ENCODE data around the gene ANKRD42. TPM values are rescaled to one million over a fixed set of nuclear protein-coding genes. Genes with fewer than 3 reads are reported as not detected.
A peak's percentile ranks its signal among the peaks of the same experiment; 100 is the strongest.
"Not testable (repeated sequence)": the region's sequence is repeated elsewhere in the genome, so short reads cannot be mapped to it uniquely, and the experiment has no call there.

The ANKRD42 gene
- total and polyA plus RNA-seq, 8 donors, result 10.2 to 17.2 (median 13.4) TPM

DNA sequence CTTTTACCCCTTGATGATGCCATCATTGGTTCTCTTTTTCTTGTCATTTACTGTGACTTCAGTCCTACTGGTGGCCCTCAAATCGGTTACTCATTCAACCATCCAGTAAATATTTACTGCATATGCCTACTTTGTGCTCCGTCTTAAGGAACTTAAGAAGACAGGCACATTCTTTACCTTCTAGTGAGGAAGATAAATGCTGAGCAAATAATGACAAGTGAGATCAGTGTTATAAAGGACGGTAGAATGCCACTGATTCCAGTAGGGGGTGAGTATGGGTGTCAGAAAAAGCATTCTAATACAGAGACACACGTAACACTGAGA lies 1.6 kb downstream of the ANKRD42 start:
- H3K9me3 ChIP-seq, result no peaks in the 10 kb centered on the region
- no peak for TF ChIP-seq CTCF (IDR thresholded peaks at IDR 0.05)
- peak overlapping the region; percentile 61 to 68 for H3K4me3 ChIP-seq
- peaks cover 13 to 36% of the 10 kb centered on the region in 2 donors for H3K4me1 ChIP-seq
- ATAC-seq (no peak), DNase-seq (peak in 1 of 4 donors; percentile 5)
- no peaks in the 10 kb centered on the region for H3K27me3 ChIP-seq
- intact Hi-C loops (cut with DNase I), result no loop called here
- H3K36me3 ChIP-seq, result peaks cover 0 to 27% of the 10 kb centered on the region in 2 donors
- peak overlapping the region; percentile 93 to 97 for H3K27ac ChIP-seq

DNA sequence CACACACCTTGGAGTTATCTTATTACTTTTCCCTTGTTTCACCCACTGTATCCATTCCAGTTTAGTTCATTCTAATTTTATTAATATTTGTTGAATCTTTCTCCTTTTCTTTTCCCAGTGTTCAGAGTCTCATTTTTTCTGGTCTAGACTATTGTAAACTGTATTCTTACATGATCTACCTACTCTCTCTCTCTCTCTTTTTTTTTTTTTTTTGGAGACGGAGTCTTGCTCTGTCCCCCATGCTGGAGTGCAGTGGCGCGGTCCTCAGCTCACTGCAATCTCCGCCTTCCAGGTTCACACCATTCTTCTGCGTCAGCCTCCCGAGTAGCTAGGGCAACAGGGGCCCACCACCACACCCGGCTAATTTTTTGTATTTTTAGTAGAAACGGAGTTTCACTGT lies 2.1 kb downstream of the ANKRD42 start:
- H3K27me3 ChIP-seq, result no peaks in the 10 kb centered on the region
- ATAC-seq (no peak), DNase-seq (no peak)
- intact Hi-C loops (cut with DNase I), result no loop called here
- peaks cover 13 to 36% of the 10 kb centered on the region in 2 donors for H3K4me1 ChIP-seq
- peak overlapping the region in 1 of 2 donors; percentile 97 for H3K27ac ChIP-seq
- H3K36me3 ChIP-seq, result peaks cover 0 to 21% of the 10 kb centered on the region in 2 donors
- no peak for TF ChIP-seq CTCF (IDR thresholded peaks at IDR 0.05)
- no peak overlapping the region for H3K4me3 ChIP-seq
- H3K9me3 ChIP-seq, result no peaks in the 10 kb centered on the region

DNA sequence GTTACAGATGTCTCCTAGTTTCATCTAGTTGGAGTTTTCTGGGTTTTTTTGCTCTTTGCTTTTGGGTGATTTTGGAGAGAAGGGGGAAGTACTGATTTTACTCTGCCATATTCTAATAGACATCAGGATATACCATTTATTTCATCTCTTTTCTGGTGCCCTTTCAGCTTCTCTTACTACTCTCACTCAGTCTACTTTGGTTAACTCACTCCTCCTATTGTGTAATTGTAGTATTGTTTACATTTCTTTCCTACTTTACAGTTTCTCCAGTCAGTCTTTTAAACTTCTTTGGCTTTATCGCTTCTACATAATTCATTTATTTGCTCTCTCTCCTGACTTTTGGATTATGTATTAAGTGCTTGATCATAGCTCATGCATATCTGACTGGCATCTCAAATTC lies 6.5 kb downstream of the ANKRD42 start:
- H3K9me3 ChIP-seq, result no peaks in the 10 kb centered on the region
- DNase-seq, result no peak
- no peaks in the 10 kb centered on the region for H3K27me3 ChIP-seq
- no peak for TF ChIP-seq CTCF (IDR thresholded peaks at IDR 0.05)
- ATAC-seq, result no peak
- peaks cover 0 to 24% of the 10 kb centered on the region in 2 donors for H3K36me3 ChIP-seq
- intact Hi-C loops (cut with DNase I), result no loop called here
- H3K27ac ChIP-seq, result no peak overlapping the region
- peaks cover 5 to 11% of the 10 kb centered on the region in 2 donors for H3K4me1 ChIP-seq
- H3K4me3 ChIP-seq, result no peak overlapping the region

DNA sequence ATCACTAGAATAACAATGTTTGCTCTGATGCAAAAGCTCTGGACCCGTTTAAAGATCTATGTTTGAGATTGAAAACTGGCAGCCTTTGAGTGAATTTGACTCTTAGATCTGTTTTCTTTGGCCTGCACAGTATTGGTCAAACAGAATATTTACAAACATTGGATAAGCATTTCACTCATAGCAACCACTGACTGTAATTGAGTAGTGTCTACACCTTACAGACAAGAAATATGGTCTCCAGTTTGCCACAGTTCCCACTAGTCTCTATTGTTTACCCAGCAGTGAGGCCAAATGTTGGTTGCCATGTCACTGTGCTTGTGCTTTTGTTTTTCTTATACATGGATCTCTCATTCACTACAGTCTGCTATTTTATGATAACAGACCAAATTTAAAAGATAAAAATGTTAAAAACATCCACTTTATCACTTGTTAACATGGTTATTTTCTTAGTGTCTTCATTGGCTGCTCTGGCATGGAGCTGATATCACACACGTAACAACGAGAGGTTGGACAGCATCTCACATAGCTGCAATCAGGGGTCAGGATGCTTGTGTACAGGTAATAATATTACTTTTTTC lies 12.2 kb downstream of the ANKRD42 start:
- Histone ChIP-seq H3K4me1 (no peaks in the 10 kb centered on the region), H3K4me3 (no peak overlapping the region), H3K9me3 (no peaks in the 10 kb centered on the region), H3K27ac (no peak overlapping the region), H3K36me3 (peaks cover 0 to 34% of the 10 kb centered on the region in 2 donors), H3K27me3 (no peaks in the 10 kb centered on the region)
- no peak for DNase-seq
- no peak for TF ChIP-seq CTCF (IDR thresholded peaks at IDR 0.05)
- no peak for ATAC-seq
- intact Hi-C loops (cut with DNase I), result no loop called here

GRCh38 chr11:83206221-83206620 lies 12.7 kb downstream of the ANKRD42 start:
- Histone ChIP-seq H3K36me3 (peaks cover 0 to 33% of the 10 kb centered on the region in 2 donors), H3K27ac (no peak overlapping the region), H3K4me3 (no peak overlapping the region), H3K27me3 (no peaks in the 10 kb centered on the region), H3K4me1 (no peaks in the 10 kb centered on the region), H3K9me3 (no peaks in the 10 kb centered on the region)
- intact Hi-C loops (cut with DNase I), result no loop called here
- DNase-seq (no peak), ATAC-seq (no peak)
- no peak for TF ChIP-seq CTCF (IDR thresholded peaks at IDR 0.05)

DNA sequence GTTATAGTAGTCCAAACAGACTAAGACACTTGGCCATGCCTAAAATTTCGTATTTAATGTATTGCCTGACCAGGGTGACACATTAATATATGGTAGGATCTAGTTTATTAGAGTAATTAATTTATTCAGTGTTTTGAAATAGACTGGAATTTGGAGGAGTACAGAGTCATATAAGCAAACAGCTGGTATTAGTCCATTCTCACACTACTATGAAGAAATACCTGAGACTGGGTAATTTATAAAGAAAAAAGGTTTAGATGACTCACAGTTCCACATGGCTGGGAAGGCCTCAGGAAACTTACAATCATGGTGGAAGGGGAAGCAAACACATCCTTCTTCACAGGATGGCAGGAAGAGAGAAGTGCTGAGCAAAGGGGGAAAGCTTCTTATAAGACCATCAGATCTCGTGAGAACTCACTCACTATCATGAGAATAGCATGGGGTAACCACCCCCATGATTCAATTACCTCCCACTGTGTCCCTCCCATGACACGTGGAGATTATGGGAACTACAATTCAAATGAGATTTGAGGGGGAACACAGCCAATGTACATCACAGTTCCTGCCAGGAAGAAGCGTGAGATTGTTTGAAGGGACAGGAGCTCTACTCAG lies 13.4 kb downstream of the ANKRD42 start:
- H3K4me1 ChIP-seq; intact Hi-C loops (cut with DNase I); H3K27me3 ChIP-seq; ATAC-seq; H3K4me3 ChIP-seq; H3K9me3 ChIP-seq; H3K27ac ChIP-seq; DNase-seq: not testable (repeated sequence)
- H3K36me3 ChIP-seq, result peaks cover 0 to 35% of the 10 kb centered on the region in 2 donors
